ENCODE data around the gene IGFBP5. TPM values are rescaled to one million over a fixed set of nuclear protein-coding genes. Genes with fewer than 3 reads are reported as not detected.

The IGFBP5 gene
- total RNA-seq, 1 donor from 2014 or later: not detected

DNA sequence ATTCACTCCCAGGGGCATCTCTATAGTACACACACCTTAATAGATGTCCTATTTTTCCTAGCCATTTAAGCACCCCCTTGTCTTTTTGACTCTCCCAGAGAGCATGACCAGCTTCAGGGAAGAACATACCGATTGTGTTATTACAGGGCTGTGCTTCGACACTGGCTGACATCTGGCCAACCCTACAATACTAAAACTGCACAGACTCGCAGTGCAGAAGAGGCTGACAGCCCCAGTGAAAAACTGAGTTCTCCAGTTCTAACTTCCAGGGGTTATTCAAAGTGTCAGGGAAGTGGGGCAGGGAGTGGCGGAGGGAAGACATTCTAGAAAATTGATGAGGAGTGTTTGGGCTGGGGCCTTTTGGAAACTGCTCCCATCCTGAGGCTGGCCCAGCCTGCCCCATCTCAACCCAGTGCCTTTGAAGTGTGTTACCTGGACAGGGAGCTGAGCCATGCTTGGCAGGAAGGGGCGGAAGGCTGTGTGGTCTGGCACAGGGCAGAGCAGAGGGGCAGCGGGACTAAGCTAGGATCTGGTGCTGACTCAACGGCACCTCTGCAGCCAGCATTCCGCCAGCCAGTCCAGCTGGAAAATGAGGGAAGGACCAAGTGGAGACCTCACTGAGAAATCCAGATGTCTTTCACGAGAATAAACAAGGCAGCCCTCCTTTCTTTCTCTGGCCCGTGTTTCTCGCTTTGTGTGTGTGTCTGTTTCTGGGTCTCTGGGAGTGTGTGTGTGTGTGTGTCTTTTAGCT lies 15.4 kb upstream of the IGFBP5 start:
- Mint-ChIP-seq H3K4me3 (no peak overlapping the region), H3K4me1 (no peaks in the 10 kb centered on the region), H3K36me3 (ENCODE audit: low read depth) (no peaks in the 10 kb centered on the region), H3K27me3 (peaks cover 16% of the 10 kb centered on the region), H3K9me3 (peaks cover 3% of the 10 kb centered on the region), H3K27ac (no peak overlapping the region)
- POLR2A ChIA-PET: no interaction called here
- intact Hi-C loops (cut with micrococcal nuclease): no loop called here
- TF ChIP-seq, protein P1, sequence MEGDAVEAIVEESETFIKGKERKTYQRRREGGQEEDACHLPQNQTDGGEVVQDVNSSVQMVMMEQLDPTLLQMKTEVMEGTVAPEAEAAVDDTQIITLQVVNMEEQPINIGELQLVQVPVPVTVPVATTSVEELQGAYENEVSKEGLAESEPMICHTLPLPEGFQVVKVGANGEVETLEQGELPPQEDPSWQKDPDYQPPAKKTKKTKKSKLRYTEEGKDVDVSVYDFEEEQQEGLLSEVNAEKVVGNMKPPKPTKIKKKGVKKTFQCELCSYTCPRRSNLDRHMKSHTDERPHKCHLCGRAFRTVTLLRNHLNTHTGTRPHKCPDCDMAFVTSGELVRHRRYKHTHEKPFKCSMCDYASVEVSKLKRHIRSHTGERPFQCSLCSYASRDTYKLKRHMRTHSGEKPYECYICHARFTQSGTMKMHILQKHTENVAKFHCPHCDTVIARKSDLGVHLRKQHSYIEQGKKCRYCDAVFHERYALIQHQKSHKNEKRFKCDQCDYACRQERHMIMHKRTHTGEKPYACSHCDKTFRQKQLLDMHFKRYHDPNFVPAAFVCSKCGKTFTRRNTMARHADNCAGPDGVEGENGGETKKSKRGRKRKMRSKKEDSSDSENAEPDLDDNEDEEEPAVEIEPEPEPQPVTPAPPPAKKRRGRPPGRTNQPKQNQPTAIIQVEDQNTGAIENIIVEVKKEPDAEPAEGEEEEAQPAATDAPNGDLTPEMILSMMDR (IDR thresholded peaks at IDR 0.05): no peak
- CTCF ChIA-PET: no interaction called here
- ATAC-seq (ENCODE audit: low read depth) (no peak), DNase-seq (no peak)

DNA sequence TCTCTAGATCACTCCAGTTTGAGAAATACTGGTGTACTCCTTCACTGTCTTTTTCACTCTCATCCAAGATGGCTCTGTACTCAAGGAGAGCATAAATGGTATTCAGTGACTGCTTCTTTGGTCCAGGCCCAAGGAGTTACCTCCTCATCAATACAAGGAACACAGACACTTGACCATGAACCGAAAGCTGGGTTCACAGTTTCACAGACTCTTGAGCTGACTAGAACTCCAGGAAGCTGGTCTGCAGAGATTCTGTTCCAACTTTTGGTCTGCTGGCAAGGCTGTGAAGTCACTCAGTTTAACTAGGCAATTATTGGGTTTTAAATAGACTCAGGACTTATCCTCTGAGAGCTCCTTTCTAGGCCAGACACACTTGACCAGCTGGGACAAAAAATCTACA lies 7.4 kb upstream of the IGFBP5 start:
- intact Hi-C loops (cut with micrococcal nuclease): no loop called here
- ATAC-seq (ENCODE audit: low read depth) (no peak), DNase-seq (no peak)
- Mint-ChIP-seq H3K36me3 (ENCODE audit: low read depth) (no peaks in the 10 kb centered on the region), H3K4me3 (no peak overlapping the region), H3K27me3 (peaks cover 7% of the 10 kb centered on the region), H3K27ac (no peak overlapping the region), H3K4me1 (no peaks in the 10 kb centered on the region), H3K9me3 (no peaks in the 10 kb centered on the region)
- CTCF ChIA-PET: no interaction called here
- TF ChIP-seq, protein P1 (IDR thresholded peaks at IDR 0.05): no peak
- POLR2A ChIA-PET: no interaction called here

GRCh38 chr2:216701544-216701943 lies 6.2 kb upstream of the IGFBP5 start:
- Mint-ChIP-seq H3K4me1 (no peaks in the 10 kb centered on the region), H3K27ac (no peak overlapping the region), H3K36me3 (ENCODE audit: low read depth) (no peaks in the 10 kb centered on the region), H3K4me3 (no peak overlapping the region), H3K9me3 (no peaks in the 10 kb centered on the region), H3K27me3 (peaks cover 15% of the 10 kb centered on the region)
- ChIA-PET POLR2A (no interaction called here), CTCF (no interaction called here)
- DNase-seq: no peak
- intact Hi-C loops (cut with micrococcal nuclease): no loop called here
- no peak for ATAC-seq (ENCODE audit: low read depth)
- TF ChIP-seq, protein P1 (IDR thresholded peaks at IDR 0.05): no peak

DNA sequence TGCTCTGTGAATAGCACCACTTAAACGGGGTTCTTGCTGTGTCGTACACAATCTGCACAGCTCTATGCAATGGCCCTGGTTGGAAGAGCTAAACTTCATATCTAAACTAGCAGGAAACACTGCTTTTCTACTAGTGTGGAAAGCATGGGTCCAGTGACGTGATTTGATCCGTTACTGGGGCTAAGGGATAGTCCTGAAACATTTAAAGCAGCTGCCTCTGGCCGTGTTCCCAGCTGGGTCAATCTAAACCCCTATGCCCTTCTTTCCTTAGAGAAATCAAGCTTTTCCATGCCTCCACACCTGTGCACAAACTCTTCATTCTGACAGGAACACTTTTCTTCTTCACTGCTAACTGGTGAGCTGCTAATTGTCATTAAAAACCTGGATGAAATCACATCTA lies 5.4 kb upstream of the IGFBP5 start:
- CTCF ChIA-PET: no interaction called here
- Mint-ChIP-seq H3K4me3 (no peak overlapping the region), H3K36me3 (ENCODE audit: low read depth) (no peaks in the 10 kb centered on the region), H3K27ac (no peak overlapping the region), H3K27me3 (peaks cover 23% of the 10 kb centered on the region), H3K4me1 (no peaks in the 10 kb centered on the region), H3K9me3 (no peaks in the 10 kb centered on the region)
- DNase-seq (no peak), ATAC-seq (ENCODE audit: low read depth) (no peak)
- POLR2A ChIA-PET: no interaction called here
- intact Hi-C loops (cut with micrococcal nuclease): no loop called here
- TF ChIP-seq, protein P1 (IDR thresholded peaks at IDR 0.05): no peak

DNA sequence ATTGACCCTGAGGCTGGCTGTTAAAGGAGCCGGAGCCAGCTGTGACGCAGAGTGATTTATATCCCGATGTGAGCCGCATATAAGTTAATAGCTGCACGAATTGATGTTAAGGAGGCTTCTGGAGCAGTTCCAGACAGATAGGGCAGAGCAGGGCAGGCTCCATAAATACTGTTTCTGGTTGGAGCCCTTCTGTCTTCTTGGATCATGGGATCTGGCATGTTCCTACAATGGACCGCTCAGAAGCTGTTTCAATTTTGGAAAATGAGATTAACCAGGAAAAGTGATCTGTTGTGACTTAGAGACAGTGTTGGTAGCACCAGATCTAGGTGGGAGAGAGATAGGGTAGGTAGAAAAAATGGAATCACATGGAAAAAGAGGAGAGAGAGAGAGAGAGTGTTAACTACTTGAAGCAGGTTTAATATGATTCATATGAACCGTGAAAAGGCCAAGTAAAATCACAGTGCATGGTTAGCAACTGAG lies 4.8 kb upstream of the IGFBP5 start:
- ATAC-seq (ENCODE audit: low read depth) (no peak), DNase-seq (no peak)
- no peaks in the 10 kb centered on the region for H3K36me3 Mint-ChIP-seq (ENCODE audit: low read depth)
- intact Hi-C loops (cut with micrococcal nuclease): no loop called here
- POLR2A ChIA-PET: no interaction called here
- H3K9me3 Mint-ChIP-seq: no peaks in the 10 kb centered on the region
- no peak overlapping the region for H3K4me3 Mint-ChIP-seq
- CTCF ChIA-PET: no interaction called here
- no peak overlapping the region for H3K27ac Mint-ChIP-seq
- peaks cover 25% of the 10 kb centered on the region for H3K27me3 Mint-ChIP-seq
- H3K4me1 Mint-ChIP-seq: no peaks in the 10 kb centered on the region
- TF ChIP-seq, protein P1 (IDR thresholded peaks at IDR 0.05): no peak
